CD8-positive, alpha-beta memory T cell (primary cell): ENCODE measurements around the gene HNRNPF. TPM values are rescaled to one million over a fixed set of nuclear protein-coding genes. Genes with fewer than 3 reads are reported as not detected.

Experiments
- CTCF ChIA-PET: fragments of 350-600 bp; sonication (Branson Sonifier 250); formaldehyde crosslinking; loops from one replicate; lab custom pipeline; 2021; ENCODE audit warnings: antibody characterized with exemption; lab: Charles Lee
- POLR2A ChIA-PET: fragments of 350-600 bp; sonication (Branson Sonifier 250); formaldehyde crosslinking; loops from one replicate; lab custom pipeline; 2021; ENCODE audit warnings: antibody characterized with exemption; lab: Charles Lee
- DNase-seq, 5 donors: peaks; one replicate each; pipeline versions ENCODE4 v3.0.0 to v3.0.0-alpha.2; 2020 to 2022; ENCODE audit warnings: mixed read lengths in 1 of 5
- H3K27ac ChIP-seq: one replicate; pipeline ENCODE4 v1.7.0; 2013; ENCODE audit warnings: low read depth, mild to moderate bottlenecking, low read length, moderate library complexity
- H3K27me3 ChIP-seq: 2 replicates; pipeline ENCODE4 v1.7.0; 2013; ENCODE audit warnings: low read length, mild to moderate bottlenecking; ENCODE audit not compliant: insufficient read depth, poor library complexity, severe bottlenecking
- H3K36me3 ChIP-seq: 2 replicates; pipeline ENCODE4 v1.7.0; 2013; ENCODE audit warnings: mild to moderate bottlenecking, low read length, moderate library complexity; ENCODE audit not compliant: insufficient read depth
- H3K4me1 ChIP-seq: 2 replicates; pipeline ENCODE4 v1.7.0; 2013; ENCODE audit warnings: mild to moderate bottlenecking, low read length, moderate library complexity; ENCODE audit not compliant: insufficient read depth
- H3K4me3 ChIP-seq: 2 replicates; pipeline ENCODE4 v1.7.0; 2013; ENCODE audit warnings: mild to moderate bottlenecking, low read length
- H3K9me3 ChIP-seq: 2 replicates; pipeline ENCODE4 v1.7.0; 2013; ENCODE audit warnings: mild to moderate bottlenecking, low read length
- H3K27ac Mint-ChIP-seq, 8 donors: one replicate each; pipeline ENCODE4 v1.8.0; 2020 to 2021; ENCODE audit warnings: mixed read lengths in 8 of 8, mild to moderate bottlenecking in 6 of 8, inconsistent platforms in 3 of 8, moderate library complexity in 3 of 8
- H3K27me3 Mint-ChIP-seq, 2 donors: one replicate each; pipeline ENCODE4 v1.8.0; 2020 to 2021; ENCODE audit warnings: mixed read lengths in 2 of 2, mild to moderate bottlenecking in 1 of 2, moderate library complexity in 1 of 2
- H3K36me3 Mint-ChIP-seq, 3 donors: one replicate each; pipeline ENCODE4 v1.8.0; 2020 to 2021; ENCODE audit warnings: mixed read lengths in 3 of 3, inconsistent platforms in 1 of 3, mild to moderate bottlenecking in 1 of 3
- H3K4me1 Mint-ChIP-seq, 3 donors: one replicate each; pipeline ENCODE4 v1.8.0; 2020 to 2021; ENCODE audit warnings: mixed read lengths in 3 of 3, inconsistent platforms in 1 of 3, mild to moderate bottlenecking in 1 of 3
- H3K4me3 Mint-ChIP-seq, 7 donors: one replicate each; pipeline ENCODE4 v1.8.0; 2020 to 2021; ENCODE audit warnings: mixed read lengths in 7 of 7, mild to moderate bottlenecking in 6 of 7, moderate library complexity in 4 of 7, inconsistent platforms in 2 of 7
- H3K9me3 Mint-ChIP-seq, 5 donors: one replicate each; pipeline ENCODE4 v1.8.0; 2020 to 2022; ENCODE audit warnings: mixed read lengths in 5 of 5, mild to moderate bottlenecking in 3 of 5, moderate library complexity in 2 of 5, inconsistent platforms in 1 of 5
- polyA plus RNA-seq: library from polyadenylated mRNA; unstranded; fragments of 300-500 nt; fragmentation: Illumina TruSeq; gene quantifications from one replicate; pipeline ENCODE4 v1.2.3, GENCODE V29; 2021
- total RNA-seq, 2 experiments: library from RNA; stranded (reverse); gene quantifications; one replicate each; pipeline ENCODE4 v1.2.3, GENCODE V29; 2021

HNRNPF gene
- total and polyA plus RNA-seq, 3 experiments from 2014 or later: 261 to 566 (median 562) TPM

GRCh38 chr10:43375401-43376020, 33.5 kb downstream of the HNRNPF start:
- Mint-ChIP-seq H3K36me3 (no peaks in the 10 kb centered on the region), H3K4me3 (no peak overlapping the region), H3K27me3 (peaks cover 0 to 3% of the 10 kb centered on the region in 2 donors), H3K4me1 (peaks cover 10 to 13% (median 11%) of the 10 kb centered on the region in 3 donors), H3K9me3 (no peaks in the 10 kb centered on the region), H3K27ac (no peak overlapping the region)
- ChIA-PET CTCF (no interaction called here), POLR2A (no interaction called here)
- Histone ChIP-seq H3K4me3 (no peak overlapping the region), H3K9me3 (no peaks in the 10 kb centered on the region), H3K27me3 (no peaks in the 10 kb centered on the region), H3K4me1 (no peaks in the 10 kb centered on the region), H3K36me3 (no peaks in the 10 kb centered on the region), H3K27ac (no peak overlapping the region)
- DNase-seq: no peak

- H3K4me1 Mint-ChIP-seq: peaks cover 10 to 13% (median 11%) of the 10 kb centered on the region in 3 donors
- H3K36me3 Mint-ChIP-seq: no peaks in the 10 kb centered on the region
- no peak overlapping the region for H3K27ac Mint-ChIP-seq
- no peaks in the 10 kb centered on the region for H3K36me3 ChIP-seq
- no peak overlapping the region for H3K4me3 ChIP-seq
- no peak overlapping the region for H3K27ac ChIP-seq
- H3K9me3 ChIP-seq: no peaks in the 10 kb centered on the region
- no peak overlapping the region for H3K4me3 Mint-ChIP-seq
- H3K9me3 Mint-ChIP-seq: no peaks in the 10 kb centered on the region
- ChIA-PET CTCF (no interaction called here), POLR2A (interaction anchor here (0.7 kb wide), 1 partner anchor 12 kb away, joined by 6 read pairs; no protein-coding TSS in a partner anchor)
- H3K27me3 Mint-ChIP-seq: peaks cover 0 to 3% of the 10 kb centered on the region in 2 donors
- no peaks in the 10 kb centered on the region for H3K4me1 ChIP-seq
- DNase-seq: no peak
- H3K27me3 ChIP-seq: no peaks in the 10 kb centered on the region
These were observed 34.8 kb downstream of the HNRNPF start for GRCh38 chr10:43374194-43374593.

DNA sequence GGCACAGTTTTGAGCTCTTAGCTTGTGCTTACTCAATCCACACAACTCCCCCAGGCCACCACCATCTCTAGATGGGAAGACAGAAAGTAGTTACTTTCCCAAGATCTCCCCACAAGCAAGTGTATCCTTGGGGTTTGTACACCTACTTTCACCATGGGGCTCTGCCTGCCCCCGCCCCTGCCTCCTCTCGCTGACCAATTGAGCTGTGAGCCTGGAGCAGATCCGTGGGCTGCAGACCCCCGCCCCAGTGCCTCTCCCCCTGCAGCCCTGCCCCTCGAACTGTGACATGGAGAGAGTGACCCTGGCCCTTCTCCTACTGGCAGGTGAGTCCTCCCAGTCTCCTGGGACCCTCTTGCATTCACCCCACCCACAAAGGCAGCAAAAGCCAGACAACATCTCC, 35.5 kb downstream of the HNRNPF start:
- H3K27me3 Mint-ChIP-seq: peaks cover 0 to 3% of the 10 kb centered on the region in 2 donors
- H3K4me1 Mint-ChIP-seq: peaks cover 10 to 13% (median 11%) of the 10 kb centered on the region in 3 donors
- H3K4me3 Mint-ChIP-seq: no peak overlapping the region
- CTCF ChIA-PET: no interaction called here
- H3K27ac Mint-ChIP-seq: peak overlapping the region in 3 of 8 donors; percentile 12 to 74 (median 58)
- no peak for DNase-seq
- no peaks in the 10 kb centered on the region for H3K4me1 ChIP-seq
- H3K9me3 ChIP-seq: no peaks in the 10 kb centered on the region
- H3K27me3 ChIP-seq: no peaks in the 10 kb centered on the region
- no peak overlapping the region for H3K27ac ChIP-seq
- H3K36me3 ChIP-seq: no peaks in the 10 kb centered on the region
- H3K4me3 ChIP-seq: no peak overlapping the region
- POLR2A ChIA-PET: no interaction called here
- H3K36me3 Mint-ChIP-seq: no peaks in the 10 kb centered on the region
- no peaks in the 10 kb centered on the region for H3K9me3 Mint-ChIP-seq

DNA sequence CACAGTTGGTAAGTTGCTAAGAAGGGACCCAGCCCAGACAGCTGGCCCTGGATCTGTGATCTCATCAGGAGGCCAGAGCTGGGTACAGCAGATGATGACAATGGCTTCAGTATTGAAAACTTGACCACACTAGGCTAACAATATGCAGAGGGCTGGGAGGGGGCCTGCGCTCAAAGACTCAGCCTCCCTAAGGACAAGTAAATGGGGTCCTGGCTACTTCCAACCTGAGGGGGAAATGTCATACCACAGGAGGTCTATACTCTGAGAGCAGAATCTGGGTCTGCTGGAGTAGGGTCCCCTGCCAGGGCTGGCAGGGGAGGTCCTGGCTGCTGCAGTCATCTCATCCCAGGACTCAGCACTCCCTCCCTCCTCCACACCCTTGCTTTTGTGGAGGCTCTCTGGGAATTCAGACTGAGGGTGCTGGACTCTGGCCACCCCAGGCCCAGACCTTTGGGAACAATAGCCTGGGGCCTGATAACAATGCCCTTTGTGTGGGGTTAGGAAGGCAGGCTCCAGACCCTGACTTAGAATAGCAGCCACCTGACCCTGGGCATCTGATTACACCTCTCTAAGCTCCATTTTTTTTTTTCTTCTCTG, 36.1 kb downstream of the HNRNPF start:
- Mint-ChIP-seq H3K36me3 (no peaks in the 10 kb centered on the region), H3K27ac (peak overlapping the region in 1 of 8 donors; percentile 43), H3K4me1 (peaks cover 10 to 13% (median 11%) of the 10 kb centered on the region in 3 donors), H3K9me3 (no peaks in the 10 kb centered on the region), H3K27me3 (peaks cover 0 to 3% of the 10 kb centered on the region in 2 donors), H3K4me3 (no peak overlapping the region)
- CTCF ChIA-PET: no interaction called here
- no peak overlapping the region for H3K4me3 ChIP-seq
- no peaks in the 10 kb centered on the region for H3K9me3 ChIP-seq
- no peak overlapping the region for H3K27ac ChIP-seq
- no peaks in the 10 kb centered on the region for H3K4me1 ChIP-seq
- no peaks in the 10 kb centered on the region for H3K27me3 ChIP-seq
- H3K36me3 ChIP-seq: no peaks in the 10 kb centered on the region
- POLR2A ChIA-PET: no interaction called here
- DNase-seq: no peak

GRCh38 chr10:43371418-43371817, 37.6 kb downstream of the HNRNPF start, which contains the start of gene FXYD4:
Gene FXYD4 (plus strand): TSS chr10:43371636. CDS start chr10:43373747, 2,111 bp downstream.
- POLR2A ChIA-PET: no interaction called here
- H3K27me3 Mint-ChIP-seq: peaks cover 0 to 3% of the 10 kb centered on the region in 2 donors

GRCh38 chr10:43370671-43371215, 38.2 kb downstream of the HNRNPF start:
- H3K27ac Mint-ChIP-seq: no peak overlapping the region
- no peak overlapping the region for H3K4me3 Mint-ChIP-seq
- Histone ChIP-seq H3K9me3 (no peaks in the 10 kb centered on the region), H3K36me3 (no peaks in the 10 kb centered on the region), H3K27ac (no peak overlapping the region), H3K27me3 (no peaks in the 10 kb centered on the region), H3K4me3 (no peak overlapping the region), H3K4me1 (no peaks in the 10 kb centered on the region)
- DNase-seq: no peak
- ChIA-PET CTCF (no interaction called here), POLR2A (no interaction called here)
- H3K36me3 Mint-ChIP-seq: no peaks in the 10 kb centered on the region
- H3K4me1 Mint-ChIP-seq: peaks cover 10 to 13% (median 11%) of the 10 kb centered on the region in 3 donors
- H3K9me3 Mint-ChIP-seq: no peaks in the 10 kb centered on the region
- H3K27me3 Mint-ChIP-seq: peaks cover 0 to 3% of the 10 kb centered on the region in 2 donors

More at GRCh38 chr10:43371418-43371817, 37.6 kb downstream of the HNRNPF start, which contains the start of gene FXYD4:
- H3K4me1 ChIP-seq: no peaks in the 10 kb centered on the region
- Mint-ChIP-seq H3K27ac (no peak within 1 kb of the TSS), H3K4me1 (peaks cover 10 to 13% (median 11%) of the 10 kb centered on the region in 3 donors), H3K4me3 (no peak within 1 kb of the TSS), H3K36me3 (no peaks in the 10 kb centered on the region), H3K9me3 (no peaks in the 10 kb centered on the region)
- H3K27me3 ChIP-seq: no peaks in the 10 kb centered on the region
- H3K27ac ChIP-seq: no peak within 1 kb of the TSS
- no peak for DNase-seq
- CTCF ChIA-PET: no interaction called here
- no peaks in the 10 kb centered on the region for H3K9me3 ChIP-seq
- H3K36me3 ChIP-seq: no peaks in the 10 kb centered on the region
- no peak within 1 kb of the TSS for H3K4me3 ChIP-seq

- Histone ChIP-seq H3K4me3 (no peak overlapping the region), H3K27me3 (no peaks in the 10 kb centered on the region), H3K9me3 (no peaks in the 10 kb centered on the region), H3K36me3 (no peaks in the 10 kb centered on the region), H3K27ac (no peak overlapping the region), H3K4me1 (no peaks in the 10 kb centered on the region)
- DNase-seq: no peak
- Mint-ChIP-seq H3K27me3 (peaks cover 0 to 3% of the 10 kb centered on the region in 2 donors), H3K9me3 (no peaks in the 10 kb centered on the region), H3K36me3 (no peaks in the 10 kb centered on the region), H3K4me3 (no peak overlapping the region), H3K27ac (peak overlapping the region in 1 of 8 donors; percentile 23), H3K4me1 (peaks cover 10 to 13% (median 11%) of the 10 kb centered on the region in 3 donors)
- CTCF ChIA-PET: no interaction called here
- POLR2A ChIA-PET: no interaction called here
These were observed 39.1 kb downstream of the HNRNPF start for GRCh38 chr10:43369921-43370320.

DNA sequence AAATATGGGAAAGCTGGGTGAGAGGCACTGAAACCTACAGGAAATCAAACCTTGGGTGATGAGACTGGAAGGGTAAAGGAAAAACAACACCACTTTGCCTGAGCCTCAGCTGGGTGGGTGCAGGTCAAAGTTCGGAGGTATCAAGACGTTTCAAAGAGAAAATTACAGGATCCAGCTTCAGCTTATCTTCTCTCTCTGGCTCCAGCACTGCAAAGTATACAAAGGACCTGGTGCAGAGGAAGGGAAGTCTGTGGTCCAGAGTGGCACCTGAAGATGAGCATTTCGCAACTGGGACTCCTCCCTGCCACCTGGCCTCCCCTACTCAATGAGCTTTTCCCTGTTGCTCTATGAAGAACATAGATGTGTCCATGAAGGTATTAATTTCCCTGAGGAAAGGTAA, 44.0 kb downstream of the HNRNPF start:
- POLR2A ChIA-PET: no interaction called here

More for the DNA sequence above, 44.0 kb downstream of the HNRNPF start:
- H3K27ac ChIP-seq: no peak overlapping the region
- peaks cover 0 to 2% of the 10 kb centered on the region in 2 donors for H3K27me3 Mint-ChIP-seq
- H3K9me3 Mint-ChIP-seq: peaks cover 0 to 1% (median 0%) of the 10 kb centered on the region in 5 donors
- no peak overlapping the region for H3K4me3 ChIP-seq
- no peaks in the 10 kb centered on the region for H3K36me3 ChIP-seq
- H3K27ac Mint-ChIP-seq: peak overlapping the region in 1 of 8 donors; percentile 63
- H3K4me1 ChIP-seq: peaks cover 19% of the 10 kb centered on the region
- no peaks in the 10 kb centered on the region for H3K9me3 ChIP-seq
- DNase-seq: no peak
- no peaks in the 10 kb centered on the region for H3K27me3 ChIP-seq
- CTCF ChIA-PET: interaction anchor here (1.9 kb wide), 1 partner anchor 16 kb away, joined by 4 read pairs; no protein-coding TSS in a partner anchor
- H3K4me1 Mint-ChIP-seq: peaks cover 24 to 27% (median 25%) of the 10 kb centered on the region in 3 donors
- H3K4me3 Mint-ChIP-seq: no peak overlapping the region
- peaks cover 0 to 7% (median 1%) of the 10 kb centered on the region in 3 donors for H3K36me3 Mint-ChIP-seq
